K562 (cell line): Measurements from ENCODE around the gene FADS6. TPM values are rescaled to one million over a fixed set of nuclear protein-coding genes. Genes with fewer than 3 reads are reported as not detected.

Source experiments
- ARHGAP35 ChIP-seq: fragments of 450-650 bp; IDR thresholded peaks from 2 replicates; pipeline ENCODE4 v1.6.1; 2018; ENCODE audit not compliant: partially characterized antibody
- CHD2 ChIP-seq: IDR thresholded peaks from 2 replicates; pipeline ENCODE4 v1.6.1; 2011; ENCODE audit warnings: low read depth, low read length
- CREBBP ChIP-seq: IDR thresholded peaks from one replicate; pipeline ENCODE4 v1.6.1; 2012; ENCODE audit warnings: low read depth, mild to moderate bottlenecking, control low read depth, inconsistent platforms, low read length
- E2F5 ChIP-seq: sonication (generic); formaldehyde crosslinking; IDR thresholded peaks from 2 replicates; pipeline ENCODE4 v1.8.0; 2022; ENCODE audit warnings: mild to moderate bottlenecking, missing genetic modification reagents
- GABPB1 ChIP-seq: sonication (generic); formaldehyde crosslinking; IDR thresholded peaks from 2 replicates; pipeline ENCODE4 v1.8.0; 2022; ENCODE audit warnings: mild to moderate bottlenecking, missing genetic modification reagents
- HBP1 ChIP-seq: fragments of 450-650 bp; formaldehyde crosslinking; IDR thresholded peaks from 2 replicates; pipeline ENCODE4 v1.4.0; 2022; ENCODE audit warnings: missing genetic modification characterization
- HDAC2 ChIP-seq: fragments of 450-650 bp; IDR thresholded peaks from 2 replicates; pipeline ENCODE4 v1.6.1; 2016; ENCODE audit warnings: mild to moderate bottlenecking
- HDAC6 ChIP-seq: IDR thresholded peaks from 2 replicates; pipeline ENCODE4 v1.6.1; 2012; ENCODE audit warnings: low read depth, mild to moderate bottlenecking, control low read depth, inconsistent platforms, low read length, moderate library complexity
- ILK ChIP-seq: fragments of 450-650 bp; IDR thresholded peaks from 2 replicates; pipeline ENCODE4 v1.6.1; 2016; ENCODE audit warnings: missing genetic modification characterization, low read depth, mild to moderate bottlenecking, missing compliant biosample characterization, moderate library complexity, borderline replicate concordance
- MBD2 ChIP-seq: sonication (generic); IDR thresholded peaks from 2 replicates; pipeline ENCODE4 v1.6.1; 2016; ENCODE audit warnings: low read depth, borderline replicate concordance
- POLR2AphosphoS2 ChIP-seq: IDR thresholded peaks from 2 replicates; pipeline ENCODE4 v1.6.1; 2012; ENCODE audit warnings: low read length, improper control_type of control experiment
- PRPF4 ChIP-seq: fragments of 200-400 bp; formaldehyde crosslinking; IDR thresholded peaks from one replicate; pipeline ENCODE4 v1.6.1; 2017; ENCODE audit warnings: low read length, low read depth, mild to moderate bottlenecking; ENCODE audit not compliant: insufficient read depth, poor library complexity, severe bottlenecking
- RBM15 ChIP-seq: fragments of 200-400 bp; formaldehyde crosslinking; IDR thresholded peaks from 2 replicates; pipeline ENCODE4 v1.6.1; 2018; ENCODE audit warnings: mild to moderate bottlenecking, low read length, moderate library complexity; ENCODE audit not compliant: insufficient read depth
- RBM25 ChIP-seq: fragments of 200-400 bp; formaldehyde crosslinking; IDR thresholded peaks from 2 replicates; pipeline ENCODE4 v1.6.1; 2018; ENCODE audit warnings: low read length, low read depth, moderate library complexity; ENCODE audit not compliant: severe bottlenecking
- RBM39 ChIP-seq: fragments of 200-400 bp; formaldehyde crosslinking; optimal IDR thresholded peaks from 2 replicates; pipeline ENCODE3; 2018; ENCODE audit warnings: low read depth, low read length
- SIN3B ChIP-seq: fragments of 450-650 bp; IDR thresholded peaks from 2 replicates; pipeline ENCODE4 v1.6.1; 2017; ENCODE audit warnings: low read depth, mild to moderate bottlenecking, moderate library complexity
- SOX6 ChIP-seq: fragments of 450-650 bp; IDR thresholded peaks from 2 replicates; pipeline ENCODE4 v1.6.1; 2014; ENCODE audit warnings: mild to moderate bottlenecking
- SPI1 ChIP-seq: IDR thresholded peaks from 2 replicates; pipeline ENCODE4 v1.6.1; 2011; ENCODE audit warnings: low read depth, low read length, control low read depth, borderline replicate concordance
- SUPT5H ChIP-seq: fragments of 450-650 bp; IDR thresholded peaks from 2 replicates; pipeline ENCODE4 v1.6.1; 2016
- ZC3H11A ChIP-seq: IDR thresholded peaks from 2 replicates; pipeline ENCODE4 v1.6.1; 2012; ENCODE audit warnings: low read depth, low read length, improper control_type of control experiment
- ZNF589 ChIP-seq: fragments of 200-800 bp; sonication (Bioruptor generic); IDR thresholded peaks from 2 replicates; pipeline ENCODE4 v1.6.1; 2016; ENCODE audit warnings: low read depth, missing genetic modification characterization, missing compliant biosample characterization
- polyA plus RNA-seq, 8 experiments: library from polyadenylated mRNA; depleted of rRNA in 4 of 8; stranded (reverse) in 5 of 8; unstranded in 3 of 8; fragments of >200 nt; fragmentation: Nextera tagmentation in 2 of 8; fragmentation: Illumina TruSeq in 1 of 8; extraction: Ambion mirVana in 2 of 8; extraction: Trizol in 1 of 8; gene quantifications; 2 replicates each; pipeline versions ENCODE4 v1.2.1 to v1.2.3, GENCODE V29; 2011 to 2014; ENCODE audit warnings: inconsistent platforms in 1 of 8, missing spikeins in 1 of 8
- total RNA-seq, 7 experiments: library from RNA; depleted of rRNA in 6 of 7; stranded (reverse); fragments of >200 nt in 6 of 7; fragmentation: Illumina TruSeq in 2 of 7; extraction: Trizol in 2 of 7; gene quantifications; 2 replicates each; pipeline versions ENCODE4 v1.2.1 to v1.2.3, GENCODE V29; 2011 to 2021; ENCODE audit warnings: low replicate concordance in 1 of 7
- TF ChIP-seq, protein P1 (sequence below): sonication (generic); formaldehyde crosslinking; IDR thresholded peaks from 2 replicates; pipeline ENCODE4 v1.8.0; 2022; ENCODE audit warnings: mild to moderate bottlenecking, missing genetic modification reagents
- TF ChIP-seq, protein P2 (sequence below): IDR thresholded peaks from 2 replicates; pipeline ENCODE4 v1.6.1; 2011; ENCODE audit not compliant: insufficient read length; ENCODE audit errors: extremely low read depth

FADS6 gene
- total and polyA plus RNA-seq, 9 of the 15 experiments (the other 6 are each of a cell fraction or from before 2014, with no cell fraction given) = 0.18 to 0.22 TPM; not detected in 7

- TF ChIP-seq MBD2 (no peak), GABPB1 (no peak), ZNF589 (CRISPR knock-in tag) (peak; percentile 83), POLR2AphosphoS2 (no peak), RBM15 (no peak), ILK (tag) (no peak), RBM25 (no peak), RBM39 (no peak), SPI1 (no peak), HBP1 (CRISPR knock-in tag) (no peak), SOX6 (peak; percentile 49; the same call in 1 of the 2 replicates), HDAC2 (peak; percentile 75), CREBBP (no peak), CHD2 (peak; percentile 71), SUPT5H (peak; percentile 37; the same call in 1 of the 2 replicates), ARHGAP35 (no peak), HDAC6 (no peak), ZC3H11A (no peak), SIN3B (no peak), PRPF4 (no peak), E2F5 (CRISPR knock-in tag) (no peak)
- TF ChIP-seq, protein P1, sequence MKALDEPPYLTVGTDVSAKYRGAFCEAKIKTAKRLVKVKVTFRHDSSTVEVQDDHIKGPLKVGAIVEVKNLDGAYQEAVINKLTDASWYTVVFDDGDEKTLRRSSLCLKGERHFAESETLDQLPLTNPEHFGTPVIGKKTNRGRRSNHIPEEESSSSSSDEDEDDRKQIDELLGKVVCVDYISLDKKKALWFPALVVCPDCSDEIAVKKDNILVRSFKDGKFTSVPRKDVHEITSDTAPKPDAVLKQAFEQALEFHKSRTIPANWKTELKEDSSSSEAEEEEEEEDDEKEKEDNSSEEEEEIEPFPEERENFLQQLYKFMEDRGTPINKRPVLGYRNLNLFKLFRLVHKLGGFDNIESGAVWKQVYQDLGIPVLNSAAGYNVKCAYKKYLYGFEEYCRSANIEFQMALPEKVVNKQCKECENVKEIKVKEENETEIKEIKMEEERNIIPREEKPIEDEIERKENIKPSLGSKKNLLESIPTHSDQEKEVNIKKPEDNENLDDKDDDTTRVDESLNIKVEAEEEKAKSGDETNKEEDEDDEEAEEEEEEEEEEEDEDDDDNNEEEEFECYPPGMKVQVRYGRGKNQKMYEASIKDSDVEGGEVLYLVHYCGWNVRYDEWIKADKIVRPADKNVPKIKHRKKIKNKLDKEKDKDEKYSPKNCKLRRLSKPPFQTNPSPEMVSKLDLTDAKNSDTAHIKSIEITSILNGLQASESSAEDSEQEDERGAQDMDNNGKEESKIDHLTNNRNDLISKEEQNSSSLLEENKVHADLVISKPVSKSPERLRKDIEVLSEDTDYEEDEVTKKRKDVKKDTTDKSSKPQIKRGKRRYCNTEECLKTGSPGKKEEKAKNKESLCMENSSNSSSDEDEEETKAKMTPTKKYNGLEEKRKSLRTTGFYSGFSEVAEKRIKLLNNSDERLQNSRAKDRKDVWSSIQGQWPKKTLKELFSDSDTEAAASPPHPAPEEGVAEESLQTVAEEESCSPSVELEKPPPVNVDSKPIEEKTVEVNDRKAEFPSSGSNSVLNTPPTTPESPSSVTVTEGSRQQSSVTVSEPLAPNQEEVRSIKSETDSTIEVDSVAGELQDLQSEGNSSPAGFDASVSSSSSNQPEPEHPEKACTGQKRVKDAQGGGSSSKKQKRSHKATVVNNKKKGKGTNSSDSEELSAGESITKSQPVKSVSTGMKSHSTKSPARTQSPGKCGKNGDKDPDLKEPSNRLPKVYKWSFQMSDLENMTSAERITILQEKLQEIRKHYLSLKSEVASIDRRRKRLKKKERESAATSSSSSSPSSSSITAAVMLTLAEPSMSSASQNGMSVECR (CRISPR knock-in tag) = no peak
- TF ChIP-seq, protein P2, sequence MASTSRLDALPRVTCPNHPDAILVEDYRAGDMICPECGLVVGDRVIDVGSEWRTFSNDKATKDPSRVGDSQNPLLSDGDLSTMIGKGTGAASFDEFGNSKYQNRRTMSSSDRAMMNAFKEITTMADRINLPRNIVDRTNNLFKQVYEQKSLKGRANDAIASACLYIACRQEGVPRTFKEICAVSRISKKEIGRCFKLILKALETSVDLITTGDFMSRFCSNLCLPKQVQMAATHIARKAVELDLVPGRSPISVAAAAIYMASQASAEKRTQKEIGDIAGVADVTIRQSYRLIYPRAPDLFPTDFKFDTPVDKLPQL = no peak
Observed at GRCh38 chr17:74875977-74876593, 17.3 kb downstream of the FADS6 start (continued).
